Measurements from ENCODE around the gene TIAM2. TPM values are rescaled to one million over a fixed set of nuclear protein-coding genes. Genes with fewer than 3 reads are reported as not detected.

Gene TIAM2
- total and polyA plus RNA-seq, 9 of the 15 experiments (the other 6 are each of a cell fraction or from before 2014, with no cell fraction given), result 0.73 to 6.5 (median 4.3) TPM

- TF ChIP-seq, protein P1, sequence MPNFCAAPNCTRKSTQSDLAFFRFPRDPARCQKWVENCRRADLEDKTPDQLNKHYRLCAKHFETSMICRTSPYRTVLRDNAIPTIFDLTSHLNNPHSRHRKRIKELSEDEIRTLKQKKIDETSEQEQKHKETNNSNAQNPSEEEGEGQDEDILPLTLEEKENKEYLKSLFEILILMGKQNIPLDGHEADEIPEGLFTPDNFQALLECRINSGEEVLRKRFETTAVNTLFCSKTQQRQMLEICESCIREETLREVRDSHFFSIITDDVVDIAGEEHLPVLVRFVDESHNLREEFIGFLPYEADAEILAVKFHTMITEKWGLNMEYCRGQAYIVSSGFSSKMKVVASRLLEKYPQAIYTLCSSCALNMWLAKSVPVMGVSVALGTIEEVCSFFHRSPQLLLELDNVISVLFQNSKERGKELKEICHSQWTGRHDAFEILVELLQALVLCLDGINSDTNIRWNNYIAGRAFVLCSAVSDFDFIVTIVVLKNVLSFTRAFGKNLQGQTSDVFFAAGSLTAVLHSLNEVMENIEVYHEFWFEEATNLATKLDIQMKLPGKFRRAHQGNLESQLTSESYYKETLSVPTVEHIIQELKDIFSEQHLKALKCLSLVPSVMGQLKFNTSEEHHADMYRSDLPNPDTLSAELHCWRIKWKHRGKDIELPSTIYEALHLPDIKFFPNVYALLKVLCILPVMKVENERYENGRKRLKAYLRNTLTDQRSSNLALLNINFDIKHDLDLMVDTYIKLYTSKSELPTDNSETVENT (CRISPR knock-in tag; IDR thresholded peaks at IDR 0.05), result no peak
- TF ChIP-seq POLR2G (IDR thresholded peaks at IDR 0.05; ENCODE audit: low read depth, low read length) (no peak), PTBP1 (IDR thresholded peaks at IDR 0.05; ENCODE audit: low read depth, low read length) (no peak)
These were observed 86.0 kb downstream of the TIAM2 start (continued) for GRCh38 chr6:155080881-155081845.

- FAIRE-seq (no peak), DNase-seq (ENCODE audit: extremely low read depth in 1 of 4, low spot score in 3 of 4) (no peak), ATAC-seq (no peak)
- peaks cover 2 to 19% of the 10 kb centered on the region in 2 experiments; a peak in 4 of 5 replicates for H3K4me1 ChIP-seq (replicated peaks in 1 of 2; ENCODE audit: control insufficient read depth in 2 of 2, insufficient read depth in 2 of 2, low read length in 2 of 2)
- no TSS peak for BruUV-seq (replicated peaks)
- H3K79me2 ChIP-seq (ENCODE audit: control insufficient read depth, insufficient read depth, low read length), result no peaks in the 10 kb centered on the region
- H2AFZ ChIP-seq (ENCODE audit: low read depth, low read length), result no peak overlapping the region
- H3K4me2 ChIP-seq (ENCODE audit: insufficient read depth, low read length), result no peak overlapping the region
- H4K20me1 ChIP-seq (replicated peaks; ENCODE audit: control insufficient read depth, insufficient read depth, low read length), result no peaks in the 10 kb centered on the region; the same call in 1 of the 2 replicates
- intact Hi-C loops (cut with micrococcal nuclease) (no loop called here), in situ Hi-C loops (cut with MboI) (no loop called here)
- CTCF ChIA-PET (ENCODE audit: low intra/inter-chr PET ratio), result interaction anchor here (0.6 kb wide), 1 partner anchor 16 kb away, joined by 3 read pairs; no protein-coding TSS in a partner anchor
- H3K9ac ChIP-seq (ENCODE audit: insufficient read depth in 1 of 2, low read depth in 2 of 2, low read length in 2 of 2), result no peak overlapping the region
- POLR2A ChIA-PET, result no interaction called here
- 5% methylated on average over 4 of the region's 4 CpGs for WGBS (ENCODE audit: insufficient coverage, low coverage, missing lambda C conversion rate)
- no peak overlapping the region for H3K4me3 ChIP-seq
- H3K27ac ChIP-seq (ENCODE audit: extremely low read depth, low read depth, low read length), result no peak overlapping the region
- no peaks in the 10 kb centered on the region for H3K9me1 ChIP-seq (ENCODE audit: control insufficient read depth, insufficient read depth, low read length)
- no peaks in the 10 kb centered on the region for H3K9me3 ChIP-seq (replicated peaks; ENCODE audit: control insufficient read depth, insufficient read depth, low read depth, low read length)
- peaks cover 5 to 24% of the 10 kb centered on the region in 2 experiments for H3K27me3 ChIP-seq (ENCODE audit: control insufficient read depth in 2 of 2, insufficient read depth in 2 of 2, low read length in 2 of 2)
- H3K36me3 ChIP-seq (ENCODE audit: control insufficient read depth, insufficient read depth, low read length), result no peaks in the 10 kb centered on the region
- TF ChIP-seq, protein P2, sequence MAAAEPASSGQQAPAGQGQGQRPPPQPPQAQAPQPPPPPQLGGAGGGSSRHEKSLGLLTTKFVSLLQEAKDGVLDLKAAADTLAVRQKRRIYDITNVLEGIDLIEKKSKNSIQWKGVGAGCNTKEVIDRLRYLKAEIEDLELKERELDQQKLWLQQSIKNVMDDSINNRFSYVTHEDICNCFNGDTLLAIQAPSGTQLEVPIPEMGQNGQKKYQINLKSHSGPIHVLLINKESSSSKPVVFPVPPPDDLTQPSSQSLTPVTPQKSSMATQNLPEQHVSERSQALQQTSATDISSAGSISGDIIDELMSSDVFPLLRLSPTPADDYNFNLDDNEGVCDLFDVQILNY (CRISPR knock-in tag; IDR thresholded peaks at IDR 0.05), result no peak
- no peak for TF ChIP-seq SRSF9 (IDR thresholded peaks at IDR 0.05; ENCODE audit: borderline replicate concordance, low read depth, low read length)
- TF ChIP-seq PPARD (CRISPR knock-in tag; IDR thresholded peaks at IDR 0.05), result no peak
- TF ChIP-seq ZBTB34 (CRISPR knock-in tag; IDR thresholded peaks at IDR 0.05), result no peak
- TF ChIP-seq ZNF395 (CRISPR knock-in tag; IDR thresholded peaks at IDR 0.05), result no peak
- no peak for TF ChIP-seq FUS (optimal IDR thresholded peaks at IDR 0.05; ENCODE audit: low read depth, low read length)
- no peak for TF ChIP-seq NUFIP1 (IDR thresholded peaks at IDR 0.05; ENCODE audit: partially characterized antibody)
- TF ChIP-seq CAMTA2 (CRISPR knock-in tag; conservative IDR thresholded peaks at IDR 0.05), result no peak
- no peak for TF ChIP-seq ZNF239 (CRISPR knock-in tag; IDR thresholded peaks at IDR 0.05)
These were observed 89.5 kb downstream of the TIAM2 start for GRCh38 chr6:155084431-155085123.

Data from K562 (cell line).